ENCODE results near the gene TRABD2B. TPM values are rescaled to one million over a fixed set of nuclear protein-coding genes. Genes with fewer than 3 reads are reported as not detected.

TRABD2B gene
- total RNA-seq, 1 donor from 2014 or later = 1.4 TPM

- no peaks in the 10 kb centered on the region for H3K4me1 ChIP-seq
- H3K4me3 ChIP-seq = no peak overlapping the region
- H3K9me3 ChIP-seq (replicated peaks) = no peaks in the 10 kb centered on the region
- TF ChIP-seq, protein P1, sequence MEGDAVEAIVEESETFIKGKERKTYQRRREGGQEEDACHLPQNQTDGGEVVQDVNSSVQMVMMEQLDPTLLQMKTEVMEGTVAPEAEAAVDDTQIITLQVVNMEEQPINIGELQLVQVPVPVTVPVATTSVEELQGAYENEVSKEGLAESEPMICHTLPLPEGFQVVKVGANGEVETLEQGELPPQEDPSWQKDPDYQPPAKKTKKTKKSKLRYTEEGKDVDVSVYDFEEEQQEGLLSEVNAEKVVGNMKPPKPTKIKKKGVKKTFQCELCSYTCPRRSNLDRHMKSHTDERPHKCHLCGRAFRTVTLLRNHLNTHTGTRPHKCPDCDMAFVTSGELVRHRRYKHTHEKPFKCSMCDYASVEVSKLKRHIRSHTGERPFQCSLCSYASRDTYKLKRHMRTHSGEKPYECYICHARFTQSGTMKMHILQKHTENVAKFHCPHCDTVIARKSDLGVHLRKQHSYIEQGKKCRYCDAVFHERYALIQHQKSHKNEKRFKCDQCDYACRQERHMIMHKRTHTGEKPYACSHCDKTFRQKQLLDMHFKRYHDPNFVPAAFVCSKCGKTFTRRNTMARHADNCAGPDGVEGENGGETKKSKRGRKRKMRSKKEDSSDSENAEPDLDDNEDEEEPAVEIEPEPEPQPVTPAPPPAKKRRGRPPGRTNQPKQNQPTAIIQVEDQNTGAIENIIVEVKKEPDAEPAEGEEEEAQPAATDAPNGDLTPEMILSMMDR (IDR thresholded peaks at IDR 0.05; ENCODE audit: borderline replicate concordance) = no peak
- no peak overlapping the region for H3K27ac ChIP-seq (replicated peaks)
- peaks cover 10% of the 10 kb centered on the region for H3K27me3 ChIP-seq (ENCODE audit: low read depth)
- H3K36me3 ChIP-seq = no peaks in the 10 kb centered on the region
- intact Hi-C loops (cut with micrococcal nuclease) = no loop called here
- DNase-seq = no peak
These were observed 9.9 kb upstream of the TRABD2B start for GRCh38 chr1:48007047-48007446.

DNA sequence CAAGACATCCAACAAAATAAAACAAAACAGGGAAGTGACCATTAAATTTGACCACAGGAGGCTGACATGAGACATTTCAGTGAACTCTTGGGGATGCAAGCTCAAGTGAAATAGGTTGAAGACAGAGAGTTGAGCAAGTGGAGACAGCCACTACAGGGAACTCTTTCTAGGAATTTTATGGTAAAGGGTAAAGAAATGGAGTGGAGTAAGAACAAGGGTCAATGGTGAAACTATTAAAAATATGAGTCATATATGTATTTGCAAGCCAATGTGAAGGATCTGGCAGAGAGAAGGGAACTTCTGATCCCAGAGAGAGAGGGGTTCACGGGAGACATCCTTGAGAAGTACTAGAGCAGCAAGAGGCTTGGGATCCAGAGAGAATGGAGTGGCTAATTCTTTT lies 9.1 kb upstream of the TRABD2B start:
- DNase-seq = no peak
- H3K27ac ChIP-seq (replicated peaks) = no peak overlapping the region
- H3K4me1 ChIP-seq = no peaks in the 10 kb centered on the region
- H3K9me3 ChIP-seq (replicated peaks) = no peaks in the 10 kb centered on the region
- H3K27me3 ChIP-seq (ENCODE audit: low read depth) = peaks cover 18% of the 10 kb centered on the region
- TF ChIP-seq, protein P1 (IDR thresholded peaks at IDR 0.05; ENCODE audit: borderline replicate concordance) = no peak
- no peak overlapping the region for H3K4me3 ChIP-seq
- no peaks in the 10 kb centered on the region for H3K36me3 ChIP-seq
- intact Hi-C loops (cut with micrococcal nuclease) = no loop called here

- DNase-seq = no peak
- no peak overlapping the region for H3K27ac ChIP-seq (replicated peaks)
- no peaks in the 10 kb centered on the region for H3K9me3 ChIP-seq (replicated peaks)
- TF ChIP-seq, protein P1 (IDR thresholded peaks at IDR 0.05; ENCODE audit: borderline replicate concordance) = no peak
- H3K36me3 ChIP-seq = no peaks in the 10 kb centered on the region
- peaks cover 23% of the 10 kb centered on the region for H3K27me3 ChIP-seq (ENCODE audit: low read depth)
- intact Hi-C loops (cut with micrococcal nuclease) = no loop called here
- no peak overlapping the region for H3K4me3 ChIP-seq
- H3K4me1 ChIP-seq = no peaks in the 10 kb centered on the region
These were observed 8.3 kb upstream of the TRABD2B start for GRCh38 chr1:48005253-48006117.

DNA sequence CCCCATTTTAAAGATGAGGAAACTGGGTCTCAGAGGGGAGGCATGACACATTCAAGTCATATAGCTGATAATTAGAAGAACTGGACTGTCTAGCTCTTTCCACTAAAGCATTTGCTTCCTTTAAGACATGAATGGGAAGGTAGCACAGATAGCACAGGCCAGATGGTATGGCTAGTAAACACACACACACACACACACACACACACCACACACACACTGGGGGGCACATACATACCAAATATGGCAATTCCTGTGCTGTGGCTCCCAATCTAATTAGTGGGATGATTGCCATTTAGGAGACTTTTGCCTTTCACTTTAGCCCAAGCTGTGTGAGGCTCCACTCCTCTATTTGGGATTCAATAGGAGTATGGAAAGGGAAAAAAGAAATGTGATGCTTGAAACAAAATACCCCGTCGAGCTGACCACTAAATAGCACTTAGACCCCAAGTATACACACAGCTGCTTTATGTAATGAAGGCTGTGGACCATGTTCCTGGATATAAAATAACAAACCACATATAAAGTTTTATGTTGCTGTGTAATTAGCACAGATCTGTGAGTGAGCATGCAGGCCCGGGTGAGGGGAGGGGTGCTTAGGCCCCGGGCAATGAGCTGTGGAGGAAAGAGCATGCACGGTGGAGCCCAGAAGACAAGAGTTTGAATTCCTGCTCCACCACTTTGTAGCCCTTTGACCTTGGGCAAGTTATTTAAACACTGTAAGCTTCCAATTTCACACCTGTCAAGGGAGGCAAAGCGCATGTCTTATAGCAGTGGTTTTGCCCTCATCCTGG lies 6.8 kb upstream of the TRABD2B start:
- intact Hi-C loops (cut with micrococcal nuclease) = no loop called here
- no peak overlapping the region for H3K27ac ChIP-seq (replicated peaks)
- DNase-seq = no peak
- TF ChIP-seq, protein P1 (IDR thresholded peaks at IDR 0.05; ENCODE audit: borderline replicate concordance) = no peak
- H3K4me3 ChIP-seq = no peak overlapping the region
- H3K9me3 ChIP-seq (replicated peaks) = no peaks in the 10 kb centered on the region
- H3K36me3 ChIP-seq = no peaks in the 10 kb centered on the region
- no peaks in the 10 kb centered on the region for H3K4me1 ChIP-seq
- peaks cover 36% of the 10 kb centered on the region for H3K27me3 ChIP-seq (ENCODE audit: low read depth)

- H3K27me3 ChIP-seq (ENCODE audit: low read depth) = peaks cover 48% of the 10 kb centered on the region
- intact Hi-C loops (cut with micrococcal nuclease) = no loop called here
- no peak overlapping the region for H3K27ac ChIP-seq (replicated peaks)
- TF ChIP-seq, protein P1 (IDR thresholded peaks at IDR 0.05; ENCODE audit: borderline replicate concordance) = no peak
- peaks cover 4% of the 10 kb centered on the region for H3K4me1 ChIP-seq
- no peaks in the 10 kb centered on the region for H3K36me3 ChIP-seq
- no peaks in the 10 kb centered on the region for H3K9me3 ChIP-seq (replicated peaks)
- no peak overlapping the region for H3K4me3 ChIP-seq
- no peak for DNase-seq
These were observed 5.0 kb upstream of the TRABD2B start for GRCh38 chr1:48002142-48002541.
